Left ventricle myocardium inferior (tissue), 1 donor: ENCODE results near the gene LRRN3. TPM values are rescaled to one million over a fixed set of nuclear protein-coding genes. Genes with fewer than 3 reads are reported as not detected.

Experiments used
- DNase-seq: peaks from one replicate; pipeline ENCODE4 v3.0.0-alpha.2; 2020
- H3K27ac ChIP-seq: fragments of 200-600 bp; replicated peaks from 2 replicates; pipeline ENCODE4 v1.8.0; 2021
- H3K27me3 ChIP-seq: fragments of 200-600 bp; 2 replicates; pipeline ENCODE4 v1.8.0; 2021; ENCODE audit warnings: low read depth
- H3K36me3 ChIP-seq: fragments of 200-600 bp; 2 replicates; pipeline ENCODE4 v1.8.0; 2021
- H3K4me1 ChIP-seq: fragments of 200-600 bp; 2 replicates; pipeline ENCODE4 v1.8.0; 2021
- H3K4me3 ChIP-seq: fragments of 200-600 bp; 2 replicates; pipeline ENCODE4 v1.8.0; 2021; ENCODE audit warnings: mild to moderate bottlenecking, moderate library complexity
- H3K9me3 ChIP-seq: fragments of 200-600 bp; replicated peaks from 2 replicates; pipeline ENCODE4 v1.8.0; 2021
- intact Hi-C: fragments of 100-400 bp; cut with micrococcal nuclease; formaldehyde crosslinking; loops from one replicate; pipeline ENCODE4 v1.11.0; 2022
- total RNA-seq: library from RNA; stranded (reverse); fragmentation: NEBNext Ultra II Directional; extraction: Animal tissue kit (Norgen Biotek cat#: 25700); gene quantifications from one replicate; pipeline ENCODE4 v1.2.1, GENCODE V29; 2021
- TF ChIP-seq, protein P1 (sequence below): fragments of 200-600 bp; IDR thresholded peaks from 2 replicates; pipeline ENCODE4 v1.8.0; 2021; ENCODE audit warnings: antibody characterized with exemption, mild to moderate bottlenecking, borderline replicate concordance
- donor health status: DM: no; HTN: yes; CAD: no; lungs with severe emphysema.

Gene LRRN3
- total RNA-seq, 1 donor from 2014 or later = 7.4 TPM

DNA sequence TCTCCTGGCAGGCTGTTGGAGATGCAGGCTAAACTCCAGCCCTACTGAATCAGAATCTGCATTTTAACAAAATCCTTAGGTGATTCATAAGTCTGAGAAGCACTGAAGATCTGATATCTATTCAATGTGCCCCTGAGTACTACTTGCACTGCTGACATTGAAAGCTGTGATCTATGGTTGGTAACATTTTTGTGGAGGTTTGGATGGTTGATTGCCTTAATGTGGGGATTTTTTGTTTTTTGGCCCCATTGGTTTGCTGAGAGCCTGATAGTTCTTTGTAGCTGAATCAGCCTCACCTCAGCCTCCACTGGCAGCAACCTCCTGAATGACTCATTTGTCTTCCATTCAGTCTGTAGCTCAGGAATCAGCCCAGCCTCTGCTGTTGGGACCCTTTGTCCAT is 14.7 kb upstream of the LRRN3 start:
- intact Hi-C loops = no loop called here
- TF ChIP-seq, protein P1, sequence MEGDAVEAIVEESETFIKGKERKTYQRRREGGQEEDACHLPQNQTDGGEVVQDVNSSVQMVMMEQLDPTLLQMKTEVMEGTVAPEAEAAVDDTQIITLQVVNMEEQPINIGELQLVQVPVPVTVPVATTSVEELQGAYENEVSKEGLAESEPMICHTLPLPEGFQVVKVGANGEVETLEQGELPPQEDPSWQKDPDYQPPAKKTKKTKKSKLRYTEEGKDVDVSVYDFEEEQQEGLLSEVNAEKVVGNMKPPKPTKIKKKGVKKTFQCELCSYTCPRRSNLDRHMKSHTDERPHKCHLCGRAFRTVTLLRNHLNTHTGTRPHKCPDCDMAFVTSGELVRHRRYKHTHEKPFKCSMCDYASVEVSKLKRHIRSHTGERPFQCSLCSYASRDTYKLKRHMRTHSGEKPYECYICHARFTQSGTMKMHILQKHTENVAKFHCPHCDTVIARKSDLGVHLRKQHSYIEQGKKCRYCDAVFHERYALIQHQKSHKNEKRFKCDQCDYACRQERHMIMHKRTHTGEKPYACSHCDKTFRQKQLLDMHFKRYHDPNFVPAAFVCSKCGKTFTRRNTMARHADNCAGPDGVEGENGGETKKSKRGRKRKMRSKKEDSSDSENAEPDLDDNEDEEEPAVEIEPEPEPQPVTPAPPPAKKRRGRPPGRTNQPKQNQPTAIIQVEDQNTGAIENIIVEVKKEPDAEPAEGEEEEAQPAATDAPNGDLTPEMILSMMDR = no peak
- DNase-seq = no peak
- Histone ChIP-seq H3K27me3 (no peaks in the 10 kb centered on the region), H3K36me3 (no peaks in the 10 kb centered on the region), H3K4me1 (peaks cover 21% of the 10 kb centered on the region), H3K27ac (no peak overlapping the region), H3K4me3 (no peak overlapping the region), H3K9me3 (no peaks in the 10 kb centered on the region)

DNA sequence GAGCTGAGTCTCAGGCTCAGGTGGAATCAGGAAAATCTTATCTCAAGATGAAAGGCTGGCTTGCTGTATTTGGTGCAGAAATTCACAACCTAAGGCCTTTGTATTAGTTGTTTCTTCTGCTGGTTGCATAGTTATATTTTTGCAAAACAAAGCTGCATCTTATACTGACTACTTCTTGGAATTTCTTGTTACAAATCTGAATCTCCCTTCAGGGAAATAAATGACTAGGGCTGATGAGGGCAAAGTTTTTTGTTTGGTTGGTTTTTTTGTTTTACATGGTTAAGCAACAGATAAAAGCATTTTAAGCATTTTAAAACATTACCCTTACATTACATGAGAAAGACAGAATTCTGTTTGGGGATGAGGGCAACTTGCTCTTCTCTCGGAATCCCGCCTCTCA is 13.9 kb upstream of the LRRN3 start:
- TF ChIP-seq, protein P1 = no peak
- H3K27me3 ChIP-seq = no peaks in the 10 kb centered on the region
- intact Hi-C loops = no loop called here

DNA sequence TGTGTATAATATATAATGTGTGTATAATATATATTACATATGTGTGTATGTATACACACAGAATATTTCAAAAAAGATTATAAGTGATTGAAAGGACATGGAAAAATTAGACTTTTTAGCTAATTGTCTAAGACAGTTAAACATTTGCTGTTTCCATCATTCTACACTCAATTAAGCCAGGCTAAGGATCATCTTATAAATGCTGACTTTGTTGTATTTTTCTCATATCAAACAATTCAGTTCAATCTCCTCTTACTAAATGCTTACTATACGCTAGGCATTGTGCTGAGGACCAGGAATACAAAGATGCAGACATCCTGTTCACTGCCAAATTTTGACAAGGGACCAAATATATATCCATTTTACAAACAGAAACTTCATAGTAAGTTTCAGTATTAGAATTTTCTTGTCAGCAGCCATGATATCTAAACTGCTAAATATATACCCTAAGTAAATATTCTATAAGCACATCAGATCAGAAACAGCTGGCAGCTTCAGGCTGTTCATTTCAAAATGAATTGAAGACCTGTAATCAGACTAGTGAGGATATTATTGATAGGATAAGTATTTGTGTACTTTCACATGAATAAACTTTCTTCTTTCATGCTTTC is 10.3 kb upstream of the LRRN3 start:
- no peak for DNase-seq

More for the DNA sequence above, 13.9 kb upstream of the LRRN3 start:
- Histone ChIP-seq H3K4me1 (peaks cover 21% of the 10 kb centered on the region), H3K4me3 (no peak overlapping the region), H3K9me3 (no peaks in the 10 kb centered on the region), H3K36me3 (no peaks in the 10 kb centered on the region), H3K27ac (no peak overlapping the region)
- DNase-seq = no peak

DNA sequence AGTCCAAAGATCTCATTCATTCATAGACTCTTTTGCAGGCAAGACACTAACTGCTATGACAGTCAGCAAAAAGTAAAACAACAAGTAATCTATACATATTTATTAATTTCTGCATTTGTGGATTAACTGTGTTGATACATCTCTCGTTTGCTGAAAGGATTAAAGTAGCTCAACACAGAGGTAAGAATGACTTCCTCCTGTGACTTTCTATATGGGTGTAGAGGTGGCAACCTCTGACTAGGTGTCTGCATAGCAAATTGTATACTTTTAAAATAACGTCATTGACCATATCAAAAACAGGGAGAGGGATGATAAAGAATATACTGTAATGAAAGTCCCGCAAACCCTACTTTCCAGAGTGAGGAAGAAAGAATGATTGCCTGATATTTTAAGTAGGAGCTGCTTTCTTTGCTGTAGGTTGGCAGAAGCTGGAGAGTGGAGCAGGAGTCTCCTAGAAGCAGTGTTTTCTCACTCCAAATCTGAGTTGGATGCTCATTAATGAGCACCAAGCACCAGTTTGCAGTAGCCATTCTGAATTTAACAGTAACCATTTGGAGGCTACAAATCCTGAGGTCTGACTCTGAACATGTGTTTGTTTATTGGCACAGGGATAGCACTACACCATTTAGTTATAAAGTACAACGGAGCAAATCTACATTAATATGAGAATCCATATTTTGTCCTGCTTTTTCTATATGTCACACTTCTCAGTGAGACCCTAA is 9.2 kb upstream of the LRRN3 start:
- Histone ChIP-seq H3K27me3 (no peaks in the 10 kb centered on the region), H3K36me3 (no peaks in the 10 kb centered on the region), H3K4me3 (no peak overlapping the region), H3K9me3 (no peaks in the 10 kb centered on the region), H3K27ac (no peak overlapping the region), H3K4me1 (no peaks in the 10 kb centered on the region)
- intact Hi-C loops = no loop called here
- DNase-seq = no peak
- TF ChIP-seq, protein P1 = no peak

More for the DNA sequence above, 10.3 kb upstream of the LRRN3 start:
- intact Hi-C loops = no loop called here
- Histone ChIP-seq H3K36me3 (no peaks in the 10 kb centered on the region), H3K27ac (no peak overlapping the region), H3K4me1 (peaks cover 4% of the 10 kb centered on the region), H3K4me3 (no peak overlapping the region), H3K27me3 (no peaks in the 10 kb centered on the region), H3K9me3 (no peaks in the 10 kb centered on the region)
- TF ChIP-seq, protein P1 = no peak

DNA sequence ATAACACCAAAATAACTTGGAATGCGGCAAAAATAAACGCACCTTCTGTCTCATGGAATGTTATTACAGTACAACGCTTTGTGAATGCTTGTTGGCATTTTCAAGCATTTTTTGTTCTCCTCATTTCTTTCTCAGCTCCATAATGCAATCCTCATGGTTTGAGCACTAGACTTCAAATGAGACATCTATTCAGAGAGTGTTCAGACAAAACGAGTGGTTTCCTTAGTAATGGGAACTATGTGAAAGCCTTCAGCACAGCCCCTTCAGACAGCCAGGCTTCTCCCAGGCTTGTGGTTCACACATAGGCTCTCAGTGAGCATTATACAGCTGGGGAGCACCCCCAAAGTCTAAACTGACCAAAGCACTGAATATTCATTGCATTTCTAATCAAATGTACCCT is 8.6 kb upstream of the LRRN3 start:
- H3K4me3 ChIP-seq = no peak overlapping the region
- no peaks in the 10 kb centered on the region for H3K9me3 ChIP-seq
- H3K27ac ChIP-seq = no peak overlapping the region
- TF ChIP-seq, protein P1 = no peak
- H3K27me3 ChIP-seq = no peaks in the 10 kb centered on the region
- no peaks in the 10 kb centered on the region for H3K4me1 ChIP-seq
- no peak for DNase-seq
- intact Hi-C loops = no loop called here
- H3K36me3 ChIP-seq = no peaks in the 10 kb centered on the region
